ENCODE measurements around the gene DDX47. TPM values are rescaled to one million over a fixed set of nuclear protein-coding genes. Genes with fewer than 3 reads are reported as not detected.
"Not testable (repeated sequence)": the region's sequence is repeated elsewhere in the genome, so short reads cannot be mapped to it uniquely, and the experiment has no call there.

DDX47 gene
- total RNA-seq, 1 donor from 2014 or later = 26.7 TPM

- Histone ChIP-seq H3K4me1 (peaks cover 49% of the 10 kb centered on the region), H3K4me3 (no peak overlapping the region), H3K36me3 (no peaks in the 10 kb centered on the region), H3K27ac (replicated peaks) (peak overlapping the region; percentile 24), H3K27me3 (ENCODE audit: low read depth) (no peaks in the 10 kb centered on the region), H3K9me3 (replicated peaks) (no peaks in the 10 kb centered on the region)
- DNase-seq = no peak
- no peak for TF ChIP-seq CTCF (IDR thresholded peaks at IDR 0.05; ENCODE audit: borderline replicate concordance)
- intact Hi-C loops (cut with micrococcal nuclease) = no loop called here
Observed at GRCh38 chr12:12804011-12804410, 9.1 kb upstream of the DDX47 start.

GRCh38 chr12:12804432-12804886, 8.7 kb upstream of the DDX47 start:
- H3K27ac ChIP-seq (replicated peaks) = peak overlapping the region; percentile 24
- intact Hi-C loops (cut with micrococcal nuclease) = no loop called here
- H3K36me3 ChIP-seq = no peaks in the 10 kb centered on the region

GRCh38 chr12:12806784-12807516, 6.2 kb upstream of the DDX47 start:
- Histone ChIP-seq H3K4me1 (peaks cover 56% of the 10 kb centered on the region), H3K27ac (replicated peaks) (peak overlapping the region; percentile 95), H3K4me3 (no peak overlapping the region), H3K27me3 (ENCODE audit: low read depth) (no peaks in the 10 kb centered on the region), H3K36me3 (no peaks in the 10 kb centered on the region), H3K9me3 (replicated peaks) (no peaks in the 10 kb centered on the region)
- TF ChIP-seq CTCF (IDR thresholded peaks at IDR 0.05; ENCODE audit: borderline replicate concordance) = no peak
- no peak for DNase-seq
- intact Hi-C loops (cut with micrococcal nuclease) = no loop called here

More at GRCh38 chr12:12804432-12804886, 8.7 kb upstream of the DDX47 start:
- peaks cover 53% of the 10 kb centered on the region for H3K4me1 ChIP-seq
- no peak for TF ChIP-seq CTCF (IDR thresholded peaks at IDR 0.05; ENCODE audit: borderline replicate concordance)
- H3K4me3 ChIP-seq = no peak overlapping the region
- no peak for DNase-seq
- H3K9me3 ChIP-seq (replicated peaks) = no peaks in the 10 kb centered on the region
- no peaks in the 10 kb centered on the region for H3K27me3 ChIP-seq (ENCODE audit: low read depth)

GRCh38 chr12:12807517-12807903, 5.6 kb upstream of the DDX47 start:
- peak overlapping the region; percentile 95 for H3K27ac ChIP-seq (replicated peaks)
- H3K4me3 ChIP-seq; DNase-seq; H3K36me3 ChIP-seq; intact Hi-C loops (cut with micrococcal nuclease); H3K27me3 ChIP-seq (ENCODE audit: low read depth); H3K9me3 ChIP-seq (replicated peaks): not testable (repeated sequence)
- H3K4me1 ChIP-seq = peaks cover 56% of the 10 kb centered on the region

- Histone ChIP-seq H3K9me3 (replicated peaks) (no peaks in the 10 kb centered on the region), H3K27me3 (ENCODE audit: low read depth) (no peaks in the 10 kb centered on the region), H3K27ac (replicated peaks) (peak overlapping the region; percentile 95), H3K4me1 (peaks cover 56% of the 10 kb centered on the region), H3K36me3 (no peaks in the 10 kb centered on the region), H3K4me3 (peak overlapping the region; percentile 46)
- intact Hi-C loops (cut with micrococcal nuclease) = no loop called here
- TF ChIP-seq CTCF (IDR thresholded peaks at IDR 0.05; ENCODE audit: borderline replicate concordance) = no peak
- DNase-seq = peak; percentile 44
Observed at GRCh38 chr12:12807970-12808702, 5.0 kb upstream of the DDX47 start.

GRCh38 chr12:12810553-12811021, 2.6 kb upstream of the DDX47 start:
- Histone ChIP-seq H3K27me3 (ENCODE audit: low read depth) (no peaks in the 10 kb centered on the region), H3K36me3 (peaks cover 6% of the 10 kb centered on the region), H3K4me3 (no peak overlapping the region), H3K4me1 (peaks cover 62% of the 10 kb centered on the region), H3K27ac (replicated peaks) (peak overlapping the region; percentile 95), H3K9me3 (replicated peaks) (no peaks in the 10 kb centered on the region)
- intact Hi-C loops (cut with micrococcal nuclease) = no loop called here
- no peak for TF ChIP-seq CTCF (IDR thresholded peaks at IDR 0.05; ENCODE audit: borderline replicate concordance)
- no peak for DNase-seq
